Endothelial cell of umbilical vein (primary cell): ENCODE results near the gene TRPM8. TPM values are rescaled to one million over a fixed set of nuclear protein-coding genes. Genes with fewer than 3 reads are reported as not detected.

Experiments
- BruUV-seq: library from RNA; stranded (reverse); fragments of 400-500 nt; replicated peaks from 2 replicates; lab custom pipeline; 2021; lab: Mats Ljungman, UMichigan
- CTCF ChIA-PET: fragments of 300-600, 350-600 bp; sonication (Branson Sonifier 250); formaldehyde crosslinking; loops from one replicate; lab custom pipeline; 2021; ENCODE audit warnings: antibody characterized with exemption, inconsistent platforms; lab: Charles Lee
- POLR2A ChIA-PET: fragments of 300-600, 350-600 bp; sonication (Branson Sonifier 250); formaldehyde crosslinking; loops from one replicate; lab custom pipeline; 2021; ENCODE audit warnings: antibody characterized with exemption, inconsistent platforms; lab: Charles Lee
- DNase-seq: peaks from one replicate; pipeline ENCODE4 v3.0.0-alpha.2; 2011; ENCODE audit warnings: low read depth, low spot score
- FAIRE-seq: peaks from 2 replicates; lab custom pipeline; 2011; peaks lifted over from hg19 to GRCh38; lab: Jason Lieb, UNC
- H2AFZ ChIP-seq: 2 replicates; pipeline ENCODE4 v1.6.0; 2012; ENCODE audit warnings: low read depth, low read length, control low read depth, inconsistent platforms
- H3K27ac ChIP-seq: 2 replicates; pipeline ENCODE4 v1.5.1; 2011; ENCODE audit warnings: low read depth, mild to moderate bottlenecking, control low read depth, low read length, moderate library complexity; ENCODE audit not compliant: insufficient read depth
- H3K27me3 ChIP-seq, 2 experiments: 2 replicates each; pipeline versions ENCODE4 v1.6.0 to v1.6.1; 2011; ENCODE audit warnings: low read length in 2 of 2, mixed read lengths in 1 of 2; ENCODE audit not compliant: control insufficient read depth in 2 of 2, insufficient read depth in 2 of 2
- H3K36me3 ChIP-seq, 2 experiments: 2 replicates in 1 of 2; 3 replicates in 1 of 2; pipeline ENCODE4 v1.5.1; 2011; ENCODE audit warnings: low read length in 2 of 2, mild to moderate bottlenecking in 1 of 2, moderate library complexity in 1 of 2; ENCODE audit not compliant: control insufficient read depth in 2 of 2, insufficient read depth in 2 of 2; ENCODE audit errors: extremely low read depth in 1 of 2
- H3K4me1 ChIP-seq: 3 replicates; pipeline ENCODE4 v1.5.1; 2011; ENCODE audit warnings: mild to moderate bottlenecking, low read length; ENCODE audit not compliant: control insufficient read depth, insufficient read depth; ENCODE audit errors: extremely low read depth
- H3K4me2 ChIP-seq: 2 replicates; pipeline ENCODE4 v1.6.1; 2011; ENCODE audit warnings: low read length, control low read depth, mixed read lengths; ENCODE audit not compliant: insufficient read depth
- H3K4me3 ChIP-seq, 3 experiments: fragments of 200-600 bp in 1 of 3; sonication (generic), shearing (Covaris generic) in 1 of 3; replicated peaks in 1 of 3; 2 replicates each; pipeline ENCODE4 v1.5.1; 2011 to 2016; ENCODE audit warnings: control low read depth in 3 of 3, low read length in 3 of 3, mild to moderate bottlenecking in 2 of 3, inconsistent platforms in 1 of 3, low read depth in 1 of 3, moderate library complexity in 1 of 3; ENCODE audit not compliant: insufficient read depth in 1 of 3
- H3K79me2 ChIP-seq: 2 replicates; pipeline ENCODE4 v1.6.0; 2012; ENCODE audit warnings: low read length, inconsistent platforms; ENCODE audit not compliant: control insufficient read depth, insufficient read depth
- H3K9ac ChIP-seq: replicated peaks from 2 replicates; pipeline ENCODE3; 2011; ENCODE audit warnings: low read length, control low read depth; ENCODE audit not compliant: insufficient read depth; ENCODE audit errors: extremely low read depth
- H3K9me1 ChIP-seq: replicated peaks from 3 replicates; pipeline ENCODE4 v1.6.0; 2011; ENCODE audit warnings: mild to moderate bottlenecking, low read length; ENCODE audit not compliant: control insufficient read depth, insufficient read depth; ENCODE audit errors: extremely low read depth
- H3K9me3 ChIP-seq: replicated peaks from 2 replicates; pipeline ENCODE4 v1.5.1; 2012; ENCODE audit warnings: low read length, inconsistent platforms; ENCODE audit not compliant: control insufficient read depth, insufficient read depth
- H4K20me1 ChIP-seq: replicated peaks from 2 replicates; pipeline ENCODE3; 2011; ENCODE audit warnings: mild to moderate bottlenecking, low read length; ENCODE audit not compliant: control insufficient read depth, insufficient read depth; ENCODE audit errors: extremely low read depth
- EZH2 ChIP-seq: IDR thresholded peaks from 2 replicates; pipeline ENCODE4 v1.6.1; 2012; ENCODE audit warnings: borderline replicate concordance, low read depth, mild to moderate bottlenecking, moderate library complexity, low read length, inconsistent platforms; ENCODE audit not compliant: severe bottlenecking
- FOS ChIP-seq: IDR thresholded peaks from 2 replicates; pipeline ENCODE4 v1.6.1; 2011; ENCODE audit warnings: mild to moderate bottlenecking, low read length, moderate library complexity, borderline replicate concordance; ENCODE audit not compliant: insufficient read depth
- GATA2 ChIP-seq: IDR thresholded peaks from 2 replicates; pipeline ENCODE4 v1.7.0; 2011; ENCODE audit warnings: low read depth, mild to moderate bottlenecking, moderate library complexity, mixed read lengths, low read length; ENCODE audit not compliant: insufficient read length, insufficient read depth
- JUN ChIP-seq: IDR thresholded peaks from 2 replicates; pipeline ENCODE4 v1.6.1; 2011; ENCODE audit warnings: borderline replicate concordance, low read depth; ENCODE audit not compliant: insufficient read length, insufficient read depth
- MYC ChIP-seq: IDR thresholded peaks from one replicate; pipeline ENCODE4 v1.6.1; 2011; ENCODE audit warnings: mild to moderate bottlenecking, low read depth, low read length
- POLR2A ChIP-seq: IDR thresholded peaks from 2 replicates; pipeline ENCODE4 v1.6.1; 2012; ENCODE audit warnings: low read depth, mild to moderate bottlenecking, control low read depth, low read length
- POLR2AphosphoS5 ChIP-seq: IDR thresholded peaks from 2 replicates; pipeline ENCODE4 v1.6.1; 2012; ENCODE audit warnings: low read depth, mild to moderate bottlenecking, control low read depth, low read length, moderate library complexity; ENCODE audit not compliant: insufficient read depth
- dilution Hi-C: fragments of 300-500 bp; cut with MboI; formaldehyde crosslinking; loops from one replicate; pipeline ENCODE4 v1.15.0; 2019; ENCODE audit warnings: low sequenced_read_pairs; ENCODE audit not compliant: extremely low pct_ligation_motif_present
- intact Hi-C: fragments of 100-400 bp; cut with micrococcal nuclease; formaldehyde crosslinking; loops from one replicate; pipeline ENCODE4 v1.10.0; 2022
- polyA plus RNA-seq, 4 experiments: library from polyadenylated mRNA; depleted of rRNA in 3 of 4; stranded (reverse) in 3 of 4; unstranded in 1 of 4; fragments of >200 nt; gene quantifications; 2 replicates each; pipeline versions ENCODE4 v1.2.1 to v1.2.3, GENCODE V29; 2011 to 2012; ENCODE audit warnings: missing spikeins in 1 of 4
- total RNA-seq: library from RNA; stranded (reverse); gene quantifications from 2 replicates; pipeline ENCODE4 v1.2.3, GENCODE V29; 2021
- TF ChIP-seq, protein P1 (sequence below): IDR thresholded peaks from 2 replicates; pipeline ENCODE4 v1.6.1; 2011; ENCODE audit not compliant: insufficient read depth, insufficient read length
- TF ChIP-seq, protein P2 (sequence below), 2 donors: IDR thresholded peaks; 1 replicate in 1 of 2; 2 replicates in 1 of 2; pipeline ENCODE4 v1.5.1; 2011; ENCODE audit warnings: low read length in 2 of 2, mild to moderate bottlenecking in 2 of 2, moderate library complexity in 2 of 2, control low read depth in 1 of 2, inconsistent platforms in 1 of 2, low read depth in 1 of 2; ENCODE audit not compliant: insufficient read depth in 1 of 2; ENCODE audit errors: extremely low read depth in 1 of 2

The TRPM8 gene
- total and polyA plus RNA-seq, 2 donors (not counting 3 experiments of a cell fraction or from before 2014, with no cell fraction given): not detected

DNA sequence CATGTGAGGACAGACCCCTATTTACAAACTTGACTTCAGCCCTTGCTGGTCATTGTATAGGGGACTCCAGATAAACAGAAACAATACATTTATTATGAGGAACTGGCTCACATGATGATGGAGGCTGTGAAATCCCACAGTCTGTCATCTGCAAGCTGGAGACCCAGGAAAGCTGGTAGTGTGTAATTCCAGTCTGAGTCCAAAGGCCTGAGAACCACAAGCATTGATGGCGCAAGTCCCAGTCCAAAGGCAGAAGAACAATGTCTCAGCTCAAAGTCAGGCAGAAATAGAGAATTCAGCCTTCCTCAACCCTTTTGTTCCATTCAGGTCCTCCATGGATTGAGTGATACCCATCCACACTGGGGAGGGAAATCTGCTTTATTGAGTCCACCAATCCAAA, 105.3 kb downstream of the TRPM8 start:
- Histone ChIP-seq H3K36me3 (no peaks in the 10 kb centered on the region), H3K79me2 (no peaks in the 10 kb centered on the region), H4K20me1 (no peaks in the 10 kb centered on the region), H3K9ac (no peak overlapping the region), H3K27me3 (no peaks in the 10 kb centered on the region), H3K4me3 (no peak overlapping the region), H3K4me2 (no peak overlapping the region), H3K9me3 (no peaks in the 10 kb centered on the region), H2AFZ (no peak overlapping the region), H3K27ac (no peak overlapping the region), H3K9me1 (no peaks in the 10 kb centered on the region), H3K4me1 (peaks cover 8% of the 10 kb centered on the region)
- no TSS peak for BruUV-seq
- TF ChIP-seq FOS (no peak), MYC (no peak), EZH2 (no peak), POLR2A (no peak), JUN (no peak), POLR2AphosphoS5 (no peak), GATA2 (no peak)
- TF ChIP-seq, protein P1, sequence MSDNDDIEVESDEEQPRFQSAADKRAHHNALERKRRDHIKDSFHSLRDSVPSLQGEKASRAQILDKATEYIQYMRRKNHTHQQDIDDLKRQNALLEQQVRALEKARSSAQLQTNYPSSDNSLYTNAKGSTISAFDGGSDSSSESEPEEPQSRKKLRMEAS: no peak
- TF ChIP-seq, protein P2, sequence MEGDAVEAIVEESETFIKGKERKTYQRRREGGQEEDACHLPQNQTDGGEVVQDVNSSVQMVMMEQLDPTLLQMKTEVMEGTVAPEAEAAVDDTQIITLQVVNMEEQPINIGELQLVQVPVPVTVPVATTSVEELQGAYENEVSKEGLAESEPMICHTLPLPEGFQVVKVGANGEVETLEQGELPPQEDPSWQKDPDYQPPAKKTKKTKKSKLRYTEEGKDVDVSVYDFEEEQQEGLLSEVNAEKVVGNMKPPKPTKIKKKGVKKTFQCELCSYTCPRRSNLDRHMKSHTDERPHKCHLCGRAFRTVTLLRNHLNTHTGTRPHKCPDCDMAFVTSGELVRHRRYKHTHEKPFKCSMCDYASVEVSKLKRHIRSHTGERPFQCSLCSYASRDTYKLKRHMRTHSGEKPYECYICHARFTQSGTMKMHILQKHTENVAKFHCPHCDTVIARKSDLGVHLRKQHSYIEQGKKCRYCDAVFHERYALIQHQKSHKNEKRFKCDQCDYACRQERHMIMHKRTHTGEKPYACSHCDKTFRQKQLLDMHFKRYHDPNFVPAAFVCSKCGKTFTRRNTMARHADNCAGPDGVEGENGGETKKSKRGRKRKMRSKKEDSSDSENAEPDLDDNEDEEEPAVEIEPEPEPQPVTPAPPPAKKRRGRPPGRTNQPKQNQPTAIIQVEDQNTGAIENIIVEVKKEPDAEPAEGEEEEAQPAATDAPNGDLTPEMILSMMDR (IDR thresholded peaks at IDR 0.05; ENCODE audit: extremely low read depth in 1 of 2, insufficient read depth in 1 of 2, low read depth in 1 of 2, low read length in 2 of 2): no peak
- ChIA-PET POLR2A (no interaction called here), CTCF (interaction anchor here (1.4 kb wide), 1 partner anchor 10 kb away, joined by 4 read pairs; no protein-coding TSS in a partner anchor)
- FAIRE-seq (no peak), DNase-seq (no peak)
- intact Hi-C loops: no loop called here
- dilution Hi-C loops: no loop called here
